HG03457 (cell line): Measurements from ENCODE around the gene LNX2.

Source experiments
- ATAC-seq: cut with Tn5 transposase; IDR thresholded peaks from one replicate; pipeline ENCODE4 v1.9.1; 2021; ENCODE audit warnings: moderate number of reproducible peaks; ENCODE audit not compliant: unreplicated experiment

The LNX2 gene

DNA sequence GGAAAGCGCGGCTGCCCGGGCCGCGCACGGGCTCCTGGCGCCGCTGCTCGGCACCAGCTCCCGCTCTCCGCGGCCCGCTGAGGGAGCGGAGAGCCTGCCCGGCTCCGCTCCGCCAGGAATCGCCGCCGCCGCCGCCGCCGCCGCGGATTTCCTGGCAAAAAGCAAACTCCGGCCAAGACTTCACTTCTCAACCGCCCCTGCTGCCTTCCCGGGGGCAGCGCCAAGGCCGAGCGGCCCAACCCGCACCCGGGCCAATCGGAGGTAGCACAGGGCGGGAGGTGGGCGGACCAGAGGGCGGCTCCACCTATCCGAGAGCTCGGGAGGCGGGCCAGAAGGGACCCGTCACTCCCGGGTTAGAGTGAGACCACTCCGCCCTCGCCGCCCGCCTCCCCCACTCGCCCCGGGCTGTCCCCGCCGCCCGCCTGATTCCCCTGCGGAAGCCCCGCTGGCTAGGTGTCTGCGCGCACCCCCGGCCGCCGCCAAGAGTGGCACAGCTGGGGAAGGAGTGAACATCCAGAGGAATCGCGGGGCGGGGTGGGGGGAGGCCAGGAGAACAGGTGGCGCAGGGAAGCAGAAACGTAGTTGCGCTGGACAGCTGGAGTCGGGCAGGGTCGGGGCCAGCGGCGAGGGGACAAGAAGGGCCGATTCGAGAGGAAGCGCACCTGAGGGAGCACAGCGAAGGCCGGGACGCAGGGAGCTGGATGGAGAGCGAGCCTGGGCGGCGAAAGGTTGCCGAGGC lies at the start of gene LNX2:
Gene LNX2 (minus strand): TSS at position 153 of the 739 bp plus-strand sequence. CDS start 38,826 bp downstream, outside the sequence.
- ATAC-seq = peak; percentile 82

DNA sequence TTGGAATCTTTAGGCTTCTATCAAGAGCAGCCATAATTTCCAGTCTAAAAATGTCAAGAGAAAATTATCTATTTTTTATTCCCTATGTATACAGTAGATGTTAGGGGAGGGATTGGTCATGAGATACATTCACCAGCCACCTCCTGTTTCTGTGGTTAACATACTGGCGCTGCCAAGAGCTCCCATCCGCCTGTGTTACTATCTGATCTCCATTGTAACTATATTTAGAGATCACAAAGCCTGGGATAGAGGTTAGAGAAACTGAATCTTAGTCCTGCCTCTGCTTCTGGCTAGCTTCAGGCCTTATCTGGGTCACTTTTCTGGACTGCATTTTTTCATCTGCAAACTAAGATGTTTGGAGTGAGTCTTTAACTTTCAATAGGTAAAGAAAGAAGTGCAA lies 47.6 kb upstream of the LNX2 start:
- no peak for ATAC-seq

DNA sequence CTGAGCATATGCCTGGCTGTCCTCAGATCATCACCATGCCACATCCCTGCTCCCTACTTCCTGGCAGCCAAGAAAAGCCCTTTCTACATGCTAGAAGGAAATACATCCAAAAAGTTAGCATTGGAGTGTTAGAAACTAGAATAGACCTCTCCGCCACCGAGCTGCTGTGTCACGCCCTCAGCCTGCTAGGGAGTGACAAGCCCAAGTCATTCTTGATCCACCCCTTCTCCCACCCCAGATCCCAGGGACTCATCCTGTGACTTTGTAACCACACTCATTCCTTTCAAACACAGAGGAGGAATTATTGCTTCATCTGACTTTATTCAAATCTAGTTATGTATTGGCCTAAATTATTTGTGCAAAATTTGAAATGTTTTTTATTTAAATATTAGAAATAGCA lies 46.6 kb upstream of the LNX2 start:
- ATAC-seq = no peak

DNA sequence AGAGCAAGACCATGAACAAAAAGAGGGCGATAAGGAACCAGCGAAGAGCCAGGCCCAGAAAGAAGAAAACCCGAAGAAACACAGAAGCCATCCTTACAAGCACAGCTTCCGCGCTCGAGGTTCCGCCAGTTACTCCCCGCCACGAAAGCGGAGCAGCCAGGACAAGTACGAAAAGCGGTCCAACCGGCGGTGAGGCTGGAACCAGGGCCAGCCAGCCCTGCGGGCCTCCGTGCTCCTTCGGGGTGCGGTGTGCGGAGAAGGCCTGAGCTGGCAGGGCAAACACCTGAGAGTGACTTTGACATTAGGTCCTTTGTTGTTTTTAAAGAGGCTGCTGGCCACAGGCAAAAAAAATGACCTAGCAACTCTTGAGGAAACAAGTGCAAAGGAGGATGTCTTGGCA lies 45.4 kb upstream of the LNX2 start:
- no peak for ATAC-seq

DNA sequence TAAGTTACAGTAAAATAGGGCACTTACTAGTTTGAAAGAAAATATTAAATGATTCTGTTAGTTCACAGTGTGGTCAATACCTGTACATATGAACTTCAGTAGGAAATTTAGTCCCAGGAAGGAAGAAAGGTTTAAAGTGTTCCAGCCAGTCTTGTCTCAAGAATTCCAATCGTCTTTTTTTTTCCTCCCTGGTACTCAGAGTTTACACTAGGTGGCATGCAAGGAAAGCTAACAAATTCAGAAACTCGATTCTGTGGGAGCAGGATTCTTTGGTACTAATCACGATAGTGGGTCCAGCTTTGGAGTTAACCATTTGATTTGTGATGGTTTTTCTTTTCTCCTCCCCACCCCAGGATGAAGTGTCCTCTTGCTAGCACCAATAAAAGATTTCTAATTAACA lies 45.0 kb upstream of the LNX2 start:
- no peak for ATAC-seq

DNA sequence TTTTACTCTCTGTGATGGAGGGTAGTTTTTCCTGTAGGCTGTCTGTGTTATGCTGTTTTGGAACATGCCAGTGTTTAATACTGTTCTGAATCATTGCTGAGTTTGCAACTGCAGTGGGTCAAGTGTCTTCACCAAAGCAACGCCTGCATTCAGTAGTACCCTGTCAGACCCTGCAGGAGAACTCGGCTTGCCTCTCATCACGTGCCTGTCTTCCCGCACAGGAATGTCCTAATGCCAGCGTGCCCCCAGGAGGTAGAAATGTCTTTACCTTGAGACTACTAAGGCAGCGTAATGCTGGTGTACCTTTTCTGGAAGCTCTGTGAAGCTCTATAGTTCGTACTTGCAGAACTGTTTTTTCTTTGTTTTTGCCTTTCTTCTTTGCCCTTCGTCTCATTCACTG lies 43.6 kb upstream of the LNX2 start:
- no peak for ATAC-seq

DNA sequence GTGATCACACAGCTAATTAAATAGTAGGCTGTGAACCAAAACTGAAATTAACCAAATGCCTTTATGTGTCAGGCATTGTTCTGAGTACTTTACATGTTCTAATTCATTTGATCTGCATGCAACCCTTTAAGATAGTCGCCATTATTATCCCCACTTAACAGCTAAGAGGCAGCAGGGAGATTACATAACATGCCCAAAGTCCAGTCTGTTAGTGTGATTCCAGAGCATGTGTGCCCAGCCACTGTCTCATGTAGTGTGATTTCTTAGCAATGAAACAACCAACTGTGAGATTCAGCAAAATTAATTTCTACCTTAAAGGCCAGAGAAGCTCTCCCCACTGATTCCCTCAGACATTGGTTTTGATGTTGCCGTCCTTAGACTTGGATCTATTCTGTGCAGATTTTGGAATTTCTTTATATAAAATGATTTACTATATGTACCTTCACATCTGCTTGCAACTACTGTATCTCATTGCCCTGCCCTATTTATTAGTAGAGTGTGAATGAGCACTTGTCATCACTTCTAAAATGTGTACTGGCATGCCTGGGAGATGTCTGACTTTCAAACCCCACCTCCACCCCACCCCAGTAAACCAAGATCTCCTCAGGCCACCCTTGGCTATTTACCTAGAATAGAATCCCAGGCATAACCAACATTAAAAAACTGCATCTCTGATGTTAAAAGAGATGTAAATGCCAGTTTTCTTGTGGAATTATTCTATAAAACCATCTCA lies 42.6 kb upstream of the LNX2 start:
- ATAC-seq = no peak

DNA sequence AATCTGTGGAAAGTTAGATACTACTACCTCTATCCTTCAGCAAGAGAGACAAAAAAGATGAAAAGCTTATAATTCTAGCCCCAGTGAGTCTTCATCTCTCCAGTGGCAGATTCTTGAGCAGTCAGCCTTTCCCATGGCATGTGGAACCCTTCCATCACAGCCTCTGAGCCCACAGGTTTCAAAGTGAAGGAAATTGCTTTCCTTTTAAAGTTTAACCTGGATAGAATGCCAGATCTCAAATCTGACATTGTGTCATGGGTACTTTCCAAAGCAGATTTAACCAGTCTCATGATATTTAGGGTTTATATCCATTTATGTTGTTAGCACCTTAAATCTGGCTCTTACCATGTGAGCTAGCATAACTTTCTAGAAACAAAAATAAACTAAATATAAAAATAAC lies 40.7 kb upstream of the LNX2 start:
- no peak for ATAC-seq

DNA sequence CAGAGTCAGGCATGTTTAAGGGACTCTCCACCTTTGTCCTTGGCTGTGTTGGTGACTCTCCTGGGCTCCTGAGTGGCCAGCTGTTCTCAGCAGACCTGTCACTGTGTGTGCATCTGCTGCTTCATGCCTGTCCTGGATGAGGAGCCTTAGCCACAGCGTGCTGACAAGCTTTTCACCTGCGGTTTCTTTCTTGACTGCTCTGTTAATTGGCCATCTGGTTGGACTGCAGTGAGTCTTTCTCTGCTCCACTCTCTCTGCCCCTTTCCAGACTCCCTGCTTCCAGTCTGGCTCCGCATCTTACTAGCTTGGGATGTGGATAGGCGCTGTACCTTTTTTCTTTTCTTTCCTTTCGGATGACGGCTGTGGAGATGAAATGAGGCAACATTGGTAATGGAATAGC lies 40.2 kb upstream of the LNX2 start:
- no peak for ATAC-seq

DNA sequence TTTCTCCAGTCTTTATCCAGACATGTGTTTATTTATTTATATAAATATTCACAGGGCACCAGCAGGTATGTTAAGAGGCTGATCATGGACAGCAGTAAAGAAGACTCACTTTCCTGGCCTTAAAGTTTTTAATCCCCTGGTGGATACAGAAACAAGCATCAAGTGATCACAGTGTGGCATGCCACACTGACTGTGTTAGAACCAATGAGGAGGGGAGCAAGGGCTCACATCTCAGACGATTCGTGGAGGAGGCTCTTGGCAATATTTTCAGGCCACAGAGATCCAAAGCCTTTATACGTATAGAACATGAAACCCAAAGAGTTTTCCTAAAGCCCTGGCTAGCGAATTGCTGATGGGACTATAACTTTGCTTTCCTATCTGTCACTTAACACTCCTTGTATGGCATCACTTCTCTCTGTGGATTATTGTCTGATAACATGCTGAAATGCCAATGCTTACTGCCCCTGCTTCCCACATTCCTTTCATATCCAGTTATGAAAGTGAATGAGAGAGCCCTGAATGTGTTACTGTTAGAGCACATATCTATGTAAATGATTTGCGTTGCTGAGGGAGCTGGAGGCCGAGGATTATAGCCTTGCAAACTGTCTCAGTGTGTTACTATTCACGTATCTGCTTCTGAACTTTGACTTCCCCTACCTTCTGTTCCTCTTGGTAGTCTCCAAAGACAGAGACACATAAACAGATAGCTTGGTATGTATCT lies 39.0 kb upstream of the LNX2 start:
- no peak for ATAC-seq

DNA sequence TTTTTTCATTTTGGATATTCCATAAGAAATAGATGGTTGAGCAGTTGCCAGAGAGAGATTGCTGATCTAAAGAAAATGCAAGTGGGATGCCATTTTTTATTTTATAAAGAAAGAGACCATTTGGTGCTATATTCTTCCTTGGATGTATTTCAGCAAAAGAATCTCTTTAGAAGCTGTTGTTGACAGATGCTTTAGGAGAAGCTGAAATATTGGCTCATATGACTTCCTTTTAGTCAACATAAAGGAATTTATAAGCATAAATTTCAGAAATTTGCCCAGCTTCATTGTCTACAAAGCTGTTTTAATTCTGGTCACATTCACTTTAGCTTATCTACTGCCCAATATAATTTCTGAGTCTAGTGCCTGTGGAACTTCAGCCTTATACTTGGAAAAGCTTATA lies 38.2 kb upstream of the LNX2 start:
- no peak for ATAC-seq

DNA sequence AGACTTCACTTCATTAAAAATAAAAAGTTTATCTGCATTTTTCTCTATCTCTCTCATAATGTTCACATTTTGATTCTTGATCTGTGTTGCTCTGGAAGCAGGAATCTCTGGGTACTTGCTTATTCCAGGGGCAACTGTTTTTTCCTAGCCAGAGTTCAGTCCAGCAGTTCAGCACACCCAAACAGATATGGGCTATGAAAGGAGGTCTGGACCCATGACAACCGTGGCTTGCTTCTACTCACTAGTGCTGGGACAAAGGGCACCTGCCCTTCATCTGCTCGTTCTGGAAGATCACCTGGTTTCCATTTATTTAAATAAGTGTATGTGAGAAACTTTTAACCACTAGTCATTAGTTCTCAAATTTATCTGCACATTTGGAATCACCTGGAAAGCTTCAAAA lies 37.4 kb upstream of the LNX2 start:
- ATAC-seq = no peak

DNA sequence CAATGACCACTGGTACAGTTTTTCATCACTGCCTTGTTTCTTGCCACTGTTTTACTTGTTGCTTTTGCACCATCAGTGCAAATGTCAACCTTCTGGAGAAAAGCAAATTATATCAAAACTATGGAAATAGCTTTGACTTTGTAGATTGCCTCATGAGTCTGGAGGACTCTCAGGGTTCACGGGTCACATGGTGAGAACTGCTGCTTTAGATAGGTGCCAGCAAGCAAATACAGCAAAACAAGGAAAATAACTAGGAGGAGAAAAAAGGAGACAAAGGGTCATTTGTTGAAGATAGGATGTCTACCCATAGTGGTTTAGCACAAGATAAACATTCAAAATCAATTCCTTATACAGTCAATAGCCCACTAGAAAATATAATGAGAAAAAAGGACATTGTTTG lies 34.5 kb upstream of the LNX2 start:
- ATAC-seq = no peak

DNA sequence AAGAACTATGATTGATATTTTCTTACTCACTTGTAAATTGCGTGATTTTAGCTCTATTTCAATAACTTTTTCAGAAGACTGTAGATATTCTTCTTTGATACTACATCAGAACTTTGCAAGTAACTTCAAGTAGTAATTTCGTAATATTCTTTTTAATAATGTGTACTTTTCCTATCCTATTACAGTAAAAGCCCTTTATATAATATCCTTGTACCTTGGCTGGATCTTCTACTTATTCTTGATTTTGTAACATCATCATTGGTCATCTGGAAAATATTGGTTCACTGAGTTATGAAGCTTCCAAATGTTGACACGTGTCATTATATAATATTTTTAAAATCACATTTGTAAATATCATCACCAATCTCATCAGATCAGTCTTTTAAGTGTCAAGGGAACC lies 33.7 kb upstream of the LNX2 start:
- no peak for ATAC-seq

DNA sequence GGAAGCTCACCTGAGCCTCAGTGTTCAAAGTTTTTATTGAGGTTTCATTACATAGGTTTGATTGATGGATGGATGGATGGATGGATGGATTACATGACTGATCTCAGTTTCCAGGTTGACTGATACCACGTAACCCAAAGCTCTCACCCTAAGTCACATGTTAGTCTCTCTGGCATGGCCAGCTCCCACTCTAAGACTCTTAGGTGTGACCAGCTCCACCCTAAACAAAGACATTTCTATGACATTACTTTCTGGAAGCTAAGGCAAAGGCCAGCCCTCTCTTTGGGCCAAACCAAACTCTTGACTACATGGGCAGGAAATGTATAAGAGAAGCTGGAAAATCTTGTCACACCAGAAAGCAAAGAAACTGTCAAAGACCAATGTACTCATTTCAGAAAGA lies 30.0 kb upstream of the LNX2 start:
- ATAC-seq = no peak

DNA sequence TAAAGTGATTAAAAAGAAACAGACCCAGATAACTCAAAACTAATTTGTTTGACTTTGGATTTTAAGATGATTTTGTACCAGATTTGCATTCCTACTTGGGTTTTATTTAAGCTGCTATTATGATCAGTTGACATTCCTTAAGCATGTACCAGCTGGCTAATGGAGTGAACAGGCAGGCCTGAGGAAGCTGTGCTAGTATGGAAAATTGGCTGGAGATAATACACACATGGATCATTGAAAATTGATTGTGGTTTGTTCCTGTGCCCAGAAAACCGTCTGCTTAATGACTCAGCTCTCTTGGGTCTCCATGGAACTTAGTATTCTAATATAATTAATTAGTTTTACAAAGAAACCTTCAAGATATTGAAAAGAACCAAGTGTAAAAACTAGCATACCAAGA lies 24.0 kb upstream of the LNX2 start:
- ATAC-seq = no peak

DNA sequence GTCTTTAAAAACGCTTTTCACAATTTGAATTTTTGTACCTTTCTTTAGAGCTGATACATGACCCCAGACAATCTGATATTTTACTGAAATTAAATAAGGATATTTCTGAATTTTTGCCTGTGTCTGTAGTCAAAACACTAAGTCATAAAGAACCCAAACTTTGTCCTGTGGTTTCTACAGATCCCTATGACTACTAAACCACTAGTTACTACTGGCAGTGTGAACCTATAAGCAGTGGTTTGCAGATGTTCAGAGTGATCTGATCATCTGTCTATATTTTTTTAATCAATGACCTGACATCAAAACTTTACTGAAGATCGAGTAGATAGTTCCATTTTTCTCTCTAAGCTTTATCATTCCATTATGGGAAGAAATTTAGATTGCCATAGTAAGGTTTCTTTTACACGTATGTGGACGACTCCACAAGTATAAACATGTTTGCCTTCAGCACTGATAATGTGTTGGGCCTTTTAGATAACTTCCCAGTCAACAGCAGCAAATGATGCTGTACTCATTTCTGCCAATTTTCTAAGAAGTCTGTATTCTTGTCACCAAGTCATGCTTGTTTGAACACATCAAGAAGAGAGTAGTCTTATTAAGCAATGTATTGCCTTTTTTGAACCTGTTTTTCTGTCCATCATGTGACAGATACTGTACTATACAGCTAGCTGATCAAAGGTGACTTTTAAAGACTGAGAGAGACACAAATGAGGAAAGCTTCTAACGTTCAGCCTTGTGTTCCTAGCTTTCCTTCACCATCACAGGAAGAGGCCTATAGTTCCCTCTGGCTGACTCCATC lies 23.2 kb upstream of the LNX2 start:
- no peak for ATAC-seq

DNA sequence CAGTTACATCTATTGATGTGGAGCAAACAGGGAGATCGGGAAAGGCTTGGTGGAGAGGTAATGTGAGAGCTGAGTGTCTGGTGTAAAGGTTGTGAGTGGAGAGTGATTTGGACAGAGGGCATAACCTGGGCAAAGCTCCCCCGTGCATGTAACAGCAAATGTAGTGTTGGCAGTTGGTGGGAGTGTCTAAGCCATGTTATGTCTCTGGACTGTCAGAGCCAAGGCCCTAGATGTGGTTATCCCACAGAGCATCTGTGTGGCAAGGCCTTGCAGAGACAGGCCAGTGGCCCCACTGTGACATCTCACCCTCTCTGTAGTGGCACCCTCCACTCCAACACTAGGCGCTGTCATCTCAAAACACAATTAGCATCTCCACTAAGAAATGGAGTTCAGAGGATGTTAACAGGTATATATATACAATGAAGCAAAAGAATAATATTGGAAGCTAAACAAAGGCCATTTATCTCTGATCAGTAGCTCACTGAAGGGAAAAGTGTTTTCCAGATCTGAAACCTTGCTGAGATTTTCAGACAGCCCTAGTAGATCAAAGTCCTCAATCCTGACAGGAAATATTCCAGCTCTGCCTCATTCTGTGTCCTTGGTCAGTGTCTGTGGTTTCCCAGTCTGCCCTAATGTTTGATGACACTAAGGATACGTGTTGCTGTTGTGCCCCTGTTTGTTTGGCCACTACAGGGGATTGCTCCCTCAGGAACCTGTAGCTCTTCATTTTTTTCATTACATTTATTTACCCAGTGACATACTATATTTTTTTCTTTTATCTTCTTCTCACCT lies 21.6 kb upstream of the LNX2 start:
- no peak for ATAC-seq

DNA sequence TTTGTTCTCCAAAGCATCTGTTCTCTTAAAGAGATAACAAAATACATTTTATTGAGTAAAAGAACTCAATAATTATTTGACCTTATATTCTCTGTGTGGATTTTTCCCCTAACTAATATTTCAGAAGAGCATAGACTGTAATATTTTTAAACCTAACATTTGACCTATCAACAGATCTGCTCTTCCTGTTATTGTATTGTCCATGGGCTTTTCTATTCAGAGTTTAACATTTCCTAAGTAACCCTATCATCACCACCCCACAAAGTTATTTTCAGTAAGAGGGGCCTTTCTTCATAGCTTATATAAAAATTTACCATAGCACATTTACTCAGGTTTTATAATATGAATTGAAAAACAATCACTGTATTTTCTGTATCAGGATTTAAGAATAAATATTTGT lies 18.9 kb upstream of the LNX2 start:
- no peak for ATAC-seq

DNA sequence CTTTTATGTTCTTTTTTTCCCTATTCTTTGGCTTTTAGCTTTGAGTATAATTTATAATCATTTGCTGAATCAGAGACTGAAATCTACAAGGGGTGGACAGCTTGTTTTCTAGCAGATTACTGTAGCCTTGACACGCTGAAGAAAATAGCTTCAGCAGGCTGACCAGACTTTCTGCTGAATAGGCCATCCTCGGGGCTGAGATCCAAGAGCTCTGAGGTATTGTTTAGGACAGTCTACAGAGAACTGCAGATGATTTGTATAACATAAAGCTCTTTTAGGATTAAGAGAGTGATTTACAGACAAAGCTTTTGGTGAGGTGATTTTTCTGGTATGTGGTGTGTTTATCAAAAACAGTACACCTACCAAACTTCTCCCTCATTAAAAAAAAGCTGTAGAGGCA lies 18.2 kb upstream of the LNX2 start:
- no peak for ATAC-seq
